ENCODE measurements around the gene COPS3.

GRCh38 chr17:17309356-17309755 lies 28.3 kb upstream of the COPS3 start:
- no peak for TF ChIP-seq POLR2AphosphoS5 (IDR thresholded peaks at IDR 0.05)
- no peak for TF ChIP-seq POLR2A (IDR thresholded peaks at IDR 0.05)
